ENCODE results near the gene CD99. TPM values are rescaled to one million over a fixed set of nuclear protein-coding genes. Genes with fewer than 3 reads are reported as not detected.

The CD99 gene
- total RNA-seq, 3 donors from 2014 or later (not counting 1 experiment from before 2014, with no cell fraction given): 312 to 340 (median 333) TPM

- H3K36me3 ChIP-seq (ENCODE audit: control insufficient read depth, insufficient read depth, low read length): no peaks in the 10 kb centered on the region
- DNase-seq: no peak
- Mint-ChIP-seq H3K27me3 (ENCODE audit: low read depth in 2 of 2) (peaks cover 6 to 8% of the 10 kb centered on the region in 2 donors), H3K4me3 (no peak overlapping the region), H3K27ac (no peak overlapping the region), H3K4me1 (no peaks in the 10 kb centered on the region), H3K36me3 (no peaks in the 10 kb centered on the region), H3K9me3 (no peaks in the 10 kb centered on the region)
- H3K4me1 ChIP-seq (ENCODE audit: control insufficient read depth, insufficient read depth, low read length): no peaks in the 10 kb centered on the region
- 85% methylated on average over 7 of the region's 7 CpGs for WGBS (ENCODE audit: insufficient coverage)
- intact Hi-C loops (cut with micrococcal nuclease): no loop called here
- no peak overlapping the region for H3K27ac ChIP-seq (ENCODE audit: low read length)
- ATAC-seq: no peak
- TF ChIP-seq, protein P1, sequence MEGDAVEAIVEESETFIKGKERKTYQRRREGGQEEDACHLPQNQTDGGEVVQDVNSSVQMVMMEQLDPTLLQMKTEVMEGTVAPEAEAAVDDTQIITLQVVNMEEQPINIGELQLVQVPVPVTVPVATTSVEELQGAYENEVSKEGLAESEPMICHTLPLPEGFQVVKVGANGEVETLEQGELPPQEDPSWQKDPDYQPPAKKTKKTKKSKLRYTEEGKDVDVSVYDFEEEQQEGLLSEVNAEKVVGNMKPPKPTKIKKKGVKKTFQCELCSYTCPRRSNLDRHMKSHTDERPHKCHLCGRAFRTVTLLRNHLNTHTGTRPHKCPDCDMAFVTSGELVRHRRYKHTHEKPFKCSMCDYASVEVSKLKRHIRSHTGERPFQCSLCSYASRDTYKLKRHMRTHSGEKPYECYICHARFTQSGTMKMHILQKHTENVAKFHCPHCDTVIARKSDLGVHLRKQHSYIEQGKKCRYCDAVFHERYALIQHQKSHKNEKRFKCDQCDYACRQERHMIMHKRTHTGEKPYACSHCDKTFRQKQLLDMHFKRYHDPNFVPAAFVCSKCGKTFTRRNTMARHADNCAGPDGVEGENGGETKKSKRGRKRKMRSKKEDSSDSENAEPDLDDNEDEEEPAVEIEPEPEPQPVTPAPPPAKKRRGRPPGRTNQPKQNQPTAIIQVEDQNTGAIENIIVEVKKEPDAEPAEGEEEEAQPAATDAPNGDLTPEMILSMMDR (IDR thresholded peaks at IDR 0.05): no peak
- H3K27me3 ChIP-seq (ENCODE audit: control insufficient read depth, insufficient read depth, low read length): no peaks in the 10 kb centered on the region
- H3K9me3 ChIP-seq (ENCODE audit: control insufficient read depth, insufficient read depth, low read length): no peaks in the 10 kb centered on the region
- no peak overlapping the region for H3K4me3 ChIP-seq (ENCODE audit: low read length)
Observed at GRCh38 chrX:2676794-2677675, 14.1 kb upstream of the CD99 start.

- H3K27ac ChIP-seq (ENCODE audit: low read length): no peak overlapping the region
- TF ChIP-seq, protein P1 (IDR thresholded peaks at IDR 0.05): no peak
- WGBS (ENCODE audit: insufficient coverage): 94% methylated on average over 10 of the region's 10 CpGs
- H3K36me3 Mint-ChIP-seq: no peaks in the 10 kb centered on the region
- no peaks in the 10 kb centered on the region for H3K4me1 ChIP-seq (ENCODE audit: control insufficient read depth, insufficient read depth, low read length)
- no peaks in the 10 kb centered on the region for H3K27me3 ChIP-seq (ENCODE audit: control insufficient read depth, insufficient read depth, low read length)
- H3K4me1 Mint-ChIP-seq: no peaks in the 10 kb centered on the region
- no peak for DNase-seq
- ATAC-seq: no peak
- no peak overlapping the region for H3K4me3 ChIP-seq (ENCODE audit: low read length)
- H3K36me3 ChIP-seq (ENCODE audit: control insufficient read depth, insufficient read depth, low read length): no peaks in the 10 kb centered on the region
- H3K27me3 Mint-ChIP-seq (ENCODE audit: low read depth in 2 of 2): peaks cover 6 to 8% of the 10 kb centered on the region in 2 donors
- no peak overlapping the region for H3K27ac Mint-ChIP-seq
- intact Hi-C loops (cut with micrococcal nuclease): no loop called here
- H3K9me3 ChIP-seq (ENCODE audit: control insufficient read depth, insufficient read depth, low read length): no peaks in the 10 kb centered on the region
- H3K4me3 Mint-ChIP-seq: no peak overlapping the region
- no peaks in the 10 kb centered on the region for H3K9me3 Mint-ChIP-seq
Observed at GRCh38 chrX:2677764-2678163, 13.3 kb upstream of the CD99 start.

- Mint-ChIP-seq H3K4me3 (no peak overlapping the region), H3K4me1 (no peaks in the 10 kb centered on the region), H3K9me3 (no peaks in the 10 kb centered on the region), H3K36me3 (no peaks in the 10 kb centered on the region), H3K27me3 (ENCODE audit: low read depth in 2 of 2) (peaks cover 6 to 8% of the 10 kb centered on the region in 2 donors), H3K27ac (no peak overlapping the region)
- ATAC-seq (no peak), DNase-seq (no peak)
- H3K9me3 ChIP-seq (ENCODE audit: control insufficient read depth, insufficient read depth, low read length): no peaks in the 10 kb centered on the region
- no peaks in the 10 kb centered on the region for H3K36me3 ChIP-seq (ENCODE audit: control insufficient read depth, insufficient read depth, low read length)
- no peak overlapping the region for H3K4me3 ChIP-seq (ENCODE audit: low read length)
- TF ChIP-seq, protein P1 (IDR thresholded peaks at IDR 0.05): no peak
- WGBS (ENCODE audit: insufficient coverage): 100% methylated on average over 2 of the region's 5 CpGs
- H3K27me3 ChIP-seq (ENCODE audit: control insufficient read depth, insufficient read depth, low read length): no peaks in the 10 kb centered on the region
- intact Hi-C loops (cut with micrococcal nuclease): no loop called here
- H3K4me1 ChIP-seq (ENCODE audit: control insufficient read depth, insufficient read depth, low read length): no peaks in the 10 kb centered on the region
- H3K27ac ChIP-seq (ENCODE audit: low read length): no peak overlapping the region
Observed at GRCh38 chrX:2678583-2678982, 12.5 kb upstream of the CD99 start.

Data from natural killer cell (primary cell).